GM19043 (cell line): ENCODE data around the gene PALLD.

Source experiments
- ATAC-seq: cut with Tn5 transposase; IDR thresholded peaks from one replicate; pipeline ENCODE4 v1.9.1; 2021; ENCODE audit warnings: low read depth; ENCODE audit not compliant: unreplicated experiment

Gene PALLD

GRCh38 chr4:168637872-168638756 lies 141.3 kb downstream of the PALLD start:
- no peak for ATAC-seq

GRCh38 chr4:168639914-168640313 lies 143.1 kb downstream of the PALLD start:
- no peak for ATAC-seq

- no peak for ATAC-seq
Measured at GRCh38 chr4:168641811-168642140, 144.9 kb downstream of the PALLD start.

- no peak for ATAC-seq
Measured at GRCh38 chr4:168642591-168642990, 145.7 kb downstream of the PALLD start.

GRCh38 chr4:168643111-168643795 lies 146.4 kb downstream of the PALLD start:
- ATAC-seq, result no peak

GRCh38 chr4:168643796-168644159 lies 146.9 kb downstream of the PALLD start:
- ATAC-seq, result no peak

- ATAC-seq, result no peak
Measured at GRCh38 chr4:168646001-168646768, 149.3 kb downstream of the PALLD start.

GRCh38 chr4:168647646-168648375 lies 151.0 kb downstream of the PALLD start:
- ATAC-seq, result no peak

- ATAC-seq, result no peak
Measured at GRCh38 chr4:168648494-168648893, 151.6 kb downstream of the PALLD start.

- no peak for ATAC-seq
Measured at GRCh38 chr4:168648929-168649328, 152.1 kb downstream of the PALLD start.

- ATAC-seq, result no peak
Measured at GRCh38 chr4:168651374-168651773, 154.5 kb downstream of the PALLD start.

- ATAC-seq, result no peak
Measured at GRCh38 chr4:168651864-168652263, 155.0 kb downstream of the PALLD start.

GRCh38 chr4:168652755-168653154 lies 155.9 kb downstream of the PALLD start:
- no peak for ATAC-seq

GRCh38 chr4:168654104-168654847 lies 157.4 kb downstream of the PALLD start:
- no peak for ATAC-seq

- no peak for ATAC-seq
Measured at GRCh38 chr4:168654848-168655174, 158.0 kb downstream of the PALLD start.

- no peak for ATAC-seq
Measured at GRCh38 chr4:168655182-168655581, 158.3 kb downstream of the PALLD start.

GRCh38 chr4:168656055-168656660 lies 159.3 kb downstream of the PALLD start:
- ATAC-seq, result no peak

GRCh38 chr4:168656946-168657473 lies 160.2 kb downstream of the PALLD start:
- ATAC-seq, result no peak

- ATAC-seq, result no peak
Measured at GRCh38 chr4:168658751-168659150, 161.9 kb downstream of the PALLD start.
